Stimulated activated CD4-positive, alpha-beta T cell treated with anti-CD3 and anti-CD28 coated beads, TNF-alpha, amount 100 ng/mL, for 48 hours (primary cell): ENCODE results near the gene ADAM33.

Source experiments
- DNase-seq, 3 donors: peaks; one replicate each; pipeline ENCODE4 v3.0.0-alpha.2; 2020; ENCODE audit warnings: low read depth in 3 of 3

ADAM33 gene

DNA sequence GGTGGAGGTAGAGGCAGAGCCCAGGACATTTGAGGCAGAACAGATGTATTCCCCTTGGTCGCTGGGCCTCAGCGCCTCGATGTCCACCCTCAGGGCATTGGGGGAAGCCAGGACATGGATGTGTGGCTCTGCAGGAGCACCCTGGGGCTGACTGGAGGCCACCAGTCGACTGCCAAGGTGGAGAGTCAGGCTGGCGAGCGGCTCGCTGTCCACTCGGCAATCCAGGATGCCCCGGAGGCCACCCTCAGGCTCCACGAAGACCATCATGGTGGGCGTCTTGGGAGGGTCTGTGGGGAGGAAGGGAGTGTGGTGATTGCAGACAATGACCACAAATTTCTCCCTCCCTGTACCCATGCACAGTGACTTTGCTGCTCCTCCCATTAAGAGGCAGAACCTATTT lies 8.2 kb upstream of the ADAM33 start:
- no peak for DNase-seq

DNA sequence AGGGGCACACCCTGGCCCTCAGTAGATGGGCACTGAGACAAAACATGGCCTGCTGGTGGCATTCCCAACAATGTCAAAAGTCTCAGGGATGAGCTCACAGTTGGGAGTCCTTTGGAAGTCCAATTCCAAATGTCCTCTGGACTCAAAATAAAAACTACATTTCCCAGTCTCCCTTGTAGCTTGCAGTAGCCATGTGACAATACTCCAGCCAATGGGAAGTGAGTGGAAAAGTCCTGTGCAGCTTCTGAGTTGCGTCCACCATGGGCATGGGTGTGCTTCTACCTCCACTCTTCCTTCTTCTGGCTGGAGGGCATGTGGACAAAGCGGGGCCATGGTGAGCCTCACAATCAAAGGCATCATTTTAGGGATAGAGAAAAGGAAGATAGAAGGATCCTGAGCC lies 5.8 kb upstream of the ADAM33 start:
- no peak for DNase-seq

DNA sequence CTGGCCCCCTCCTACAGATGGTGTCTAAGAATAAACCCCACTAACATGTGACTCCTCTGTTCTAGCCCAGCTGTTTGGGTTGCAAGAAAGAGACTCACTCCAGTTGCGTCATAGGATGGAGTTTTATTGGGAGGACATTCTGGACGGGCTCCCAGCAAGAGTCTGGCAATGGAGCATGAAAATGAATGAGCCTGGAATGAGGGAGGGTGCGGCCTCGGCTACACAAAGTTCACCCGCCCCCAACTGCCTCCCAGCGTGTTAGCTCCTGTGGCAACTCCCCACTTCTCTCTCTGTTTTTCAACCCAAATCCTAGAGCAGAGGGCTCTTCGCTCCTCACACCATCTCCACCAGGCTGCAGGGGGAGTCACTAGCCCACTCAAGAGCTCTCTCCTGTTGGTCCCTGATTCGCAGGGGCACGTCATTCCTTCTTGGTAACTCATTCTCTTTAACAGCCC lies 5.1 kb upstream of the ADAM33 start:
- DNase-seq = no peak

DNA sequence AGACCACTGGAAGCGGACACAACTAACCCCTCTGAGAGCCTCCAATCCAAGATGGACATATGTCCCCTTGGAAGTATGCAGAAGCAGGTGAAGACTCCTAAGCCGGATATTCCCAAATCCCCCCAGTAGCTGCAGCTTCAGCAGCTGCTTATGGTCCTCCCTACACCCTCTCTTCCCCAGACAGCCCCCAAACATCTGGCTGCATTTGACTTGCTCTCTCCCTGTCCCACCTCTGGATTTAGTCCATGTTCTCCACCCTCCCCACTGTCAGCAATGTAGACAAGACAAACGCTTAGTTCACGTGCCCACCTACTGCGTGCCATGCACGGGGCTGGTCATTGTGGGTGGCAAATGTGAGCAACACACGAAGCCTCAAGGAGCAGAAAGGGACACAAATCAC lies 4.6 kb upstream of the ADAM33 start:
- no peak for DNase-seq

DNA sequence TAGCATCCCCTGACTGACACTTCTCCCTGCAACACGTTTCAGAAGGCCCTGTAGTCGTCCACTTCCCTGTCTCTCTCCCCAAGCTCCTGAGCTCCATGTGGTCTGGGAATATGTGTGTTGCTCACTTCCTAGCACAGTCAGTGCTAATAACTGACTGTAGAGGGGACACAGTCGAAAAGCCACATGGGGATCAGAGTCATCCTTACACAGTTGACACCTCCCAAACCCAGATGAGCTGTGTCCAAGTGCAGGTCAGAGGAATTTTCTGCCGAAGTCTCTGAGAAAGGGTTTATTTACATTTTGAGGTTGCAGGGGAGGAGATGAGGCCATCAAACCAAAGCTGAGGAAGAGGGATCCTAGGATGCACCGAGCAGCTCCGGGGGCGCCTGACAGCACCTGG lies 3.5 kb upstream of the ADAM33 start:
- DNase-seq = no peak

DNA sequence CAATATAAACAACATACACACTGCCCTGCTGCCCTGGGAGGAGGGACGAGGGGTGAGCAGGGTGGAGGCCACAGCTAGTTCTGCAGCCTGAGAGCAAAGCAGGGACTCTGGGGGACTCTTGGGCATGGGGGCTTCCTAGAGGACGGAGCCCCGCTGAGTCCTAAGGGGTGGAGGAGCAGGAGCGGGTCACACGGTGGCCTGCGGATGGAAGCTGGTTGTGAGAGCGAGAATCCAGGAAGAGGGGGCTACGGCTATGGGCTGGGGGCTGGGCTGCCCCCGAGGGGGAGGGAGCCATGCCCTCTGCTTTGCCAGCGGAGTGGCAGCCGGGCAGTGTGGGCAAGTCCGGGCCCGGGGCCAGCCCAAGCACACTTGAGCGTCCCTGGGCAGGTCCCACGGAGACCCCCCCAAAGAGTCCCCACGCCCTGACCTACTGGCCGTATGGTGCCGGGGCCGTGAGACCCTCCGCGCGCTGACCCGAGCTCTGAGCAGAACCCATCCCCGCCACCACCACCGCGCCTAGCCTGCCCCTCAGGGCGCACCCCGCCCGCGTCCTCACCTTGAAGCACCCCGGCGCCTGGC lies 369 bp downstream of the ADAM33 start:
- no peak for DNase-seq

DNA sequence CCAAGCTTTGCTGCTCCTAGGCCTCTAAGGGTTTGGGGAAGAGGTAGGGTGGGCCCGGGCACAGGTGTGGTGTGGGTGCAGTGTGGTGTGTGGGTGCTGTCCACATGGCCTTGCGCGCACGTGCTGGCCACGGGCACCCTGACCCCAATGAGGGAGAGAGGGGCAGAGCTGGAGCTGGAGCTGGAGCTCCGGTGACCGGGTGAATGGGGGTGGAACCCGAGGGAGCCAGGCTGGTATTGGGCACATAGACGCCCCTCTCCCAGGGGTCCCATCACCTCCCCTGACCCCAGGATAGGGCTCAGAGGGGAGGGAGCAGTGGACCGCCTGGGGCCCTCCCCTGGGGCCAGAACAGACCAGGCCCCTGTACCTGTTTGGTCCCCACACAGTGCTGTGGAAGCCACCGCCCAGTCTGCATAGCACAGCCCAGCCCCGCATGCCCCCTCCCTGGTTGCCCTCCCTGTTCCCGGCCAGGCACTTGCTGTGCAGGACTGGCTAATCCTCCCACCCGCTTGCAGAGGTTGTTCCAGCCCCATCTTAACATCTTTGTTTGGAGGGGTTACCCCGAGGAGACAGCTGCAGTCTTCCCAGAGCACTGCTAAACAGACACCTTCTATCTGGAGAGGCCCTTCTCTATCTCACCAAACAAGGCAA lies 984 bp downstream of the ADAM33 start:
- no peak for DNase-seq

DNA sequence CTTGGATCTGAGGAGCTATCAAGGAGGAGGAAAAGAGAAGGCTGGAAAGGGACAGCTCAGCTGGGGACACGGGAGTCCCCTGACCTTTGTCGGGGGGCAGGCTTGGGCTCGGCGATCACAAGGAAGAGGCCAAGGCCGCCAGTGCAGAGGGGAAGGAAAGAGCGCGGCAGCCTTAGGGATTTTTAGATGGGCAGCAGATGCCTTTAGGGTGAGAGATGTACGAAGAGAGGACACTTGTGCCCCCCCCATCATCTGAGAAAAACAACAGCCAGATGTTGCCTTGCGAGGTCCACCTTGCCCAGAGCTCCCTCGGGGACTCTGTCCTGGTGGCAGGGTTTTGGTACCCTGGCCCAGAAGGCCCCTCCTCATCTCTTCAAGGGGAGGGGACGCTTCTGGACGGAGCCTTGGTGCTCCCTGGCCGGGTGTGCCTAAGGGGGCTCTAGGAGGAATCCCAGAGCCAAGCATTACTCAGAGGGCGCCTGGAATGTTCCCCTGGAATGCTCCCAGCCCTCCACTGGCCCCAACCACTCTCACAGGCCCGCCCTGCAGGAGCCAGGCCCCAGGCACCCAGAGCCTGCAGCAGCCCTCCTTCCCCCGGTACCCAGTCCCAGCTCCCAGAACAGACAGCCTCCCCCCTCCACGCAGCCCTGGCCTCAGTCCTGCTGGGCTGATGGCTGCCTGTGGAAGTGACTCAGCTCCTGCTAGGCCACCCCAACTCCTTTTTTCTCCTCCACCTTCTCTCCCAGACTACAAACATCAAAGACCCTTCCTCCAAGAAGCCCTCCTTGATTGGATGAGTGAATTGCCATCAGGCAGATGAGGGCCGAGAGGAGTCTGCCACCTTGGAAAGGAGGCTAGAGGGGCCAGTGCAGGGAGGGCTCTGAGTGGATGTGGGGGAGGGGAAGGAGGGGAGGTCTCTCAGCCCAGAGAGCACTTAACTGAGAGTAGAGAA lies 1.8 kb downstream of the ADAM33 start:
- no peak for DNase-seq

DNA sequence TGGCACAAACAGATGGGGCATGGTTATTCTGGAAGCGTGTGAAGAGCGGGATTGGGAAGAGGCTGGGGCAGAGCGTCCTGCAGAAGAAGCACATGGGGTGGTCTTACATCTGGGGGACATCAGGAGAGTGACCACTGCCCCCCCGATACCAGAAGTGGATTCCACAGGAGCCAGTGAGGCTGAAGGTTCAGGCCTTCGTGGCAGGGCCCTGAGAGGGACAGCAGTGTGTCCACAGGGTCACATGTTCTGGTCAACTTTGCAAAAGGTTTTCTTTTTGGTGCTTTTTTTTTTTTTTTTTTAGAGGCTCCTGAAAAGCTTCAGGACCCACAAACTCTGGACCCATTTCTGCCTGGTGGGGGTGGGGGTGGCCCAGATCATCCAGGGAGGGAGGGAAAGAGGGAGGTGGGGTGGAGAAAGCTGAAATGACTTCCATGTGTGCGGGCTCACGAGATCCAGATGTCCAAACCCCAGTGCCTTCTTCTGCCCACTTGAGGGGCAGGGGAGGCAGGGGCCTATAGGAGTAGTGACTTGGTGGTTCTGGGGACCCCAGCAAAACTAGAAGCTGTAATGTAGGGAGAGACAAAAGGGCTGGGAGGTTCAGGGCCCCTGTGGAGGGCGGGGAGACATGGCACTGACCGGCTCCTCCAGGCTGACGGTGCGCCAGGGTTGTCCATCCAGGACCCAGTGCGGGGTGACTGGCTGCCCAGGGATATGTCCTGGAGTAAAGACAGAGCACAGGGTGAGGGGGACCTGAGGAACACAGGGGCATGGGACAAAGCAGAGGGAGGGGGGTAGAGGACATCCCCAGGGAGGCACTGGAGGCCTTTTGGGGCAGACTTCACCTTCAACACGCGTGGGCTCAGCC lies 2.7 kb downstream of the ADAM33 start:
- DNase-seq = no peak

DNA sequence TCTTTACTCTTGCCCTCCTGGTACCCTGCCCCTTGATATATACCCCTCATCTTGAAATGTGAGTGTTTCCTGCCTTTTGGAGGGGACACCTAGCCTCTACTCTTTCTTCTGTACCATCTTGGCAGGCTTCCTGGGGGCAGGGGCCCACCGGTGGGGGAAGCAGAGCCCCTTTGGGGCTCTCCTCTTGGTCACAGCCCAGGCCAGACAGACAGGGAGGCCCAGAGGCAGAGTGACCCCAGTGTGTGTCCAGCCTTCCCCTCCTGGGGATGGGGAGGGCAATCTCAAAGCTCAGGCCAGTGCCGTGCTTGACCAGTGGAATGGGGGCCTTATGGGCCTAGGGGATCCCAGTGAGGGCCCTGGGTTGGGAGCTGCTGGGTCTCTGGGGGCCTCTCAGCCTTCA lies 3.6 kb downstream of the ADAM33 start:
- DNase-seq = no peak

DNA sequence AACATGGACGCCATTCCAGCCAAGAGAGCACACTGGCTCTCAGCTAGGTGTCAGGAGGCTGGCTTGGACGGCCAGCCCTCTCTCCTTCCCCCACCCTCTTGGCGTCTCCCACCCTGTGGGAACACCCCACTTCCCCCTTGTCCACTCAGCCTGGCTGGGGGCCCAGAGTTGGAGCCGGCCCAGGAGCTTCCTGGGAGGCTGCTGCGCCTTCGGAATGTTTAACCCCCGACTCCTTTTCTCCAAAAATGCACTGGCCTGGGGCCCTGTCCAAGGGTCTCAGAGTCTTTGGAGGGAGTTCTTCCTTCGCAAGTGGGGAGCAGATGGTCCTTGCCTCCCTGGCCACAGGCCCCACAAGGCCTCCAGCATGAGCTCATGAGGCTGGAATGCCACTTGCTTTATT lies 4.1 kb downstream of the ADAM33 start:
- no peak for DNase-seq

DNA sequence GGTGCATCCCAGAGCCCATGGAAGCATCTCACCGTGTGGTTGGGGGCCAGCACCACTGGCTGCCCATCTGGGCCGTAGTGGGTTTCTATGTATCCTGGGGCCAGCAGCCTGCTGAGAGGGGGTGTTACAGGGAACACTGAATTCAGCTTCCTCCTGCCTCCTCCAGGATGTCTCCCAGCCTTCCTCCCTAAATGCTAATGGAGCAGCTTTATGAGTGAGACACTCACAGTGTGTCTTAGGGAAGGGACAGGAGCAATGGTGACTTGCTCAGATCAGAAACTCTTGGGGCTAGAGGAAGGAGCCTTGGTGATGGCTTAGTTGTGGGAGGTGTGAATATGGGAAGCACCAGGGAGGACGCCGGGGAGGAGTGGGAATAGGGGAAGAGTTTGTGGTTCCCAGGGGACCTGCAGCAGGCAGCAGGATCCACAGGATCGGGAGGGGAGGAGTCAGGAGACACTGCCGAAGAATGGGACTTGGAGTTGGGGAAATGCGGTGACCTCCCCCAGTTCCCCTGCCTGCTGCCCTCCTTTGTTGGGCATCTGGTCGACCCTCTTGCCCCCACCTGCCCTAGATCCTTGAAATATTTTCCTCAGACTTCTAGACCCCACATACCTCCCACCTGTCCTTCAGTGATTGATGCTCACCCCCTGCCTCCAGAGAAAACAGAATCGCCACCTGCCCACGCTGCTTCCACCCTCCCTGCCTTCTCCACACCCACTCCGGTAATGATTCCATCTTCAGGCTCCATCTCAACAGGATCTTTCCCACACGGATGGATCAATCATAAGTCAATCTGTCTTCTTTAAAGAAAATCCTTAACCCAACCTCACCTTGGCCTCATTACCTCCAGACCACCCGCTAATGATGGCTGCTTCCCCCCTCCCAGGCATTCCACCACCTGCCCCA lies 6.6 kb downstream of the ADAM33 start:
- DNase-seq = no peak

DNA sequence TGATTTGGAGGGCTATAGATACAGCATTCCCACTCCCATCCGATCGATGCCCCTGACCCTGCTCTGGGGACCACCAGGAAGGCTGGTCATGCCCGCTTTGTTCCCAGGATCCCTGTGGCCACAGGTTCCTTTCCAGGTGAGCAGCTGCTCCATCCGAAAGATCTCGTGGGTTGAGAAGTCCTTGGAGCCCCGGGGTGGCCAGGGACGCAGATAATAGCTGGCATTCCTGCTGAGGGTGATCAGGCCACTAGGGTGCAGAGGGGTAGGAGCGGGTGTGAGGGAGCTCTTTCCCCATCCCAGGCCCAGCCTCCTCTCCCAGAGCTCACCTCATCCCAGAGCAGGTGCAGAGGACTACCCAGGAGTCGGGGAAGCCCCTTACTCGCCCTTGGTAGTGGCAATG lies 7.4 kb downstream of the ADAM33 start:
- DNase-seq = no peak

DNA sequence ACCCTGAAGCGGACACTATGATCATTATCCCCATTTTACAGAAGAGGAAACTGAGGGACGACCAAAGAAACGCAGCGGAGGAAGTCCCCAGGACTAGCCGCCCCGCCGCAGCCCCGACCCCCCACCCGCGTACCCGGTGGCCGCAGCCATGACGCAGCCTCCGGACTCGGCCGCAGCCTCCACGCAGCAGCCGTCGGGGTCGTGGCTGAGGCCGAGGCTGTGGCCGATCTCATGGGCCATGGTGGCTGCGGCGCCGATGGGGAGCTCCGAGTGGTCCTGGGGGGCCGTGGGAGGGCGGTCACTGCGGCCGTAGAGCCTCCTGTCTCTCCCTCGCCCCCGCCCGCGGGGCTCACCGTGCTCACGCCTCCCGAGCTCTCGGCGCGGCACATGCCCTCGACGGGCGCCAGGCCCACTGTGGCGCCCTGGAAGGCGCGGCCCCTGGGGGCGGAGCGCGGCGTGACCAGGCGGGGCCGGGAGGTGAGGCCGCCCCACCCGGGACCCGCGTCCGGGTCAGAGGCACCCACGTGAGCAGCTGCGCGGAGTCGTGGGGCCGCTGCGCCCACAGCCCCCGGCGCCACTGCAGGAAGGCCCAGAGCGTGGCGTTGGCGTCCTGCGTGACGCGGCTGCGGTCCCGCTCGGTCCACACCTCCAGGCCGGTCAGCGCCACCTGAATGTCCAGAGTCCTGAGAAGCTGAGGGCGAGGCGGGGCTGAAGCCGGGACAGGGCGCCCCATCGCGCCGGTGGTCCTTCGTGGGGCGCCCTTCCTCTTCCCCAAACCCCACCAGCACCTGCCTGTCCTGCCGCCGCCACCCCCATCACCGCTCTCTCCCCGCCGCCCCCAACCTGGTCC lies 8.4 kb downstream of the ADAM33 start:
- no peak for DNase-seq

DNA sequence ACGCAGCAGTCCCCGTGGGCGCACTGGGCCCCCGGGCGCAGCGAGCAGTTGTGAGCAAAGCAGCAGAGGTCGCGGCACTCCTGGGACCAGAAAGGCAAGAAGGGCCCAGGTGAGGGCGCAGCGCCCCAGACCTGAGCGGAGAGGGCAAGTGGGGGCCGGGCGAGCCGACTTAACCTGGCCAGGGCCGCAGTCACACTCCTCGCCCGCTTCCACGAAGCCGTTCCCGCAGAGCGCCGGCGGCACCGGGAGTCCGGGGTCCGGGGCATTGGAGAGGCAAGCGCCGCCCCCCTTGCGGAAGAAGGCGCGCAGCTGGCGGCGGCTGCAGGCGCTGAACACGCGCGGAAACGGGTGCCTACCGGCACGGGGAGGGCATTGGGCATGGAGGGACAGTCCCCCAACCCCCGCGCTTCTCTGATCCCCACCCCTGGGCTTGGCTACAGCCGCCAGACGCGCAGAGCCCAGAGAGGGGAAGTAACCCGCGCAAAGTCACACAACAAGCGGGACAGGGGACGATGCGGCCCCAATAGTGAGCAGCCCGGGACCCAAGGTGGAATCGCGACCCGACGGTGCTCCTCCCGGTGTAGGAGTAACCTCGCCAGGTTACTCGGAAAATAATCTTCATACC lies 9.2 kb downstream of the ADAM33 start:
- no peak for DNase-seq

DNA sequence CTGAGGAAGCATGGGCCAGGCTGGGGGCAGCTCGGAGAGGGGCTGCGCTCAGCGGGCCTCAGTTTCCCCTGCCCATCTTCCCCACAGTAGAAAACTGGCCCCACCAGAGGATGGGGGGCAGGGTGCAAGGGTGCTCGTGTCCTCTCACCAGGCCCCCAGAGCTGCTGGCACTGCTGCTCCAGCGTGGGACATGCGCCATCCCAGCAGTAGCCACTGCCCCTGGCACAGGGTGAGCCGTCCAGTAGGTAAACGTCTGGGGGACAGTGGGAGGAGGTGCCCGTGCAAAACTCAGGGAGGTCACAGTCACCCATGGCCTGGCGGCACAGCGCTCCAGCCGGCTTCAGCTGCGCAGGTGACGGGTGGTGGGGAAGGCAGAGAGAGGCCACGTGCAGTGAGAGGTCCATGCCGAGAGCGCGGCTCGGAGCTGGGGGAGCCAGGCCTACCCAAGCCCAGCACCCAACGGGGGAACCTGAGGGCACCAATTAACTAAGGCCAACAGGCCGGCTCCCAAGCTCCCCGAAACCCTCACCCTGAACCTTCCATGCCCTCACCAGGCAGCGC lies 9.7 kb downstream of the ADAM33 start:
- no peak for DNase-seq

DNA sequence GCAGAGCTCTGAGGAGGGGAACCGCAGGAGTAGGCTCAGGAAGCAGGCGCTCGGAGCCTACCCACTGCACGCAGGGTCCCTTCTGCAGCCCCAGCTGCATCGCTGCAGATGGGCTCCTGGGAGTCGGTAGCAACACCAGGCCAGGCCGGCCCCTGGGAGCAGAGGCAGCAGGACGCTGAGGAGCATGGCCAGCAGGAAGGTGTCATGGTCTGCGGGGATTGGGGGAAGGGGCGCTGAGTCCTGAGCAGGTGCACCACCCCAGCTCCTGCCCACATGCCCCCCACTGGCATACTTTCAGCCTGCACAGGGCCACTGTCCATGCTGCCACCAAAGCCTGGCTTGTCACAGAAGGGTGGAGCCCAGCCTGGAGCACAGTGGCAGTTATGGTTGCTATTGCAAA lies 10.9 kb downstream of the ADAM33 start:
- DNase-seq = no peak

DNA sequence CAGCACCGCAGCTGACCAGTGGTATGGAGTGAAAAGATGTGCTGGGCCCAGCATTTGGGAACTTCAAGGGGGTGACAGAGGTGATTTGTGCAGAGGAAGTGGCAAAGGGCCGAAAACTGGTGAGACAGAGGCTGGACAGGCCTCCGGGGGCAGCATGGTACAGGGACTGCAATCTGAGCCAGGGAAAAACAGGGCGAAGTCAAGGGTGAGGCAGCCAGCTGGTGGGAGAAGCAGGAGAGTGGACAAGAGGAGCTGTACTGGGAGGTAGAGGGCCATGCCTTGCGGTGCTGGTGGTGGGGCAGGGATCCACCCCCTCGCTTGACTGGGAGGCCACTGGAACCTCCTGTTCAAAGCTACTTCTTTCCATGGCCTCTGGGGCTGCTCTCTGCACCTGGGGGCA lies 11.3 kb downstream of the ADAM33 start:
- no peak for DNase-seq

DNA sequence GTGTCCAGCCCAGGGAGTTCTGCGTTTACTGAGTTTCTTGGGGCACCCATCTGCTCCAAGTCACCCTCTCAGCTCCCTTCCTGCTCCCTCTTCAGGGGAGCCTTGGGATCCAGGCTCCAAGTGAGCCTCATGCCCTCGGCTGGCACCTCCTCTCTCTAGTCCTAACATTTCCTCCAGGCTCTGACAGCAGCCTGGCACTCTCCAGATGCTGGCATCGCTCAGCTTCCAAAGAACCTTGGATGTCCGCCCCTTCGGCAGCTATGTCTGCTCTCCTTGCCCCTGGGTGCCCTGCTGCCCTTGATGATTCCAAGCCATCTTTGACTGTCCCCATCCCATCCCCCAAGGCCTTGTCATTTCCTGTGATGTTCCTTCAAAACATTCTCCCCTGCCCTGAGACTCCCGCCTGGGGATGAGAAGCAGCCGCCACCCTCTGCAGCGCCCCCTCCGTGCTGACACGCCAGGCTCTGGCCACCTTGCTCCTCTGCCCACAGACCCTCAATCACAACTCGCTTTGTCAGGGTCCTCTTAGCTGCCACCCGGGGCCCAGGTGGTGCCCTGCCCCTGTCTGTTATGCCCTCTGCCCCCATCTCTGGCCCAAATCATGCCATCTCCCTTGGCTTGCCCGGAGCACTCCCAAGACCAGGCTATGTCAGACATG lies 12.0 kb downstream of the ADAM33 start:
- DNase-seq = no peak
